GM15510 (cell line): ENCODE data around the gene STAMBPL1.

Experiments used
- POLR2A ChIP-seq: IDR thresholded peaks from 3 replicates; pipeline ENCODE4 v1.6.1; 2011; ENCODE audit warnings: borderline replicate concordance; ENCODE audit not compliant: insufficient read length; ENCODE audit errors: extremely low read depth

The STAMBPL1 gene

DNA sequence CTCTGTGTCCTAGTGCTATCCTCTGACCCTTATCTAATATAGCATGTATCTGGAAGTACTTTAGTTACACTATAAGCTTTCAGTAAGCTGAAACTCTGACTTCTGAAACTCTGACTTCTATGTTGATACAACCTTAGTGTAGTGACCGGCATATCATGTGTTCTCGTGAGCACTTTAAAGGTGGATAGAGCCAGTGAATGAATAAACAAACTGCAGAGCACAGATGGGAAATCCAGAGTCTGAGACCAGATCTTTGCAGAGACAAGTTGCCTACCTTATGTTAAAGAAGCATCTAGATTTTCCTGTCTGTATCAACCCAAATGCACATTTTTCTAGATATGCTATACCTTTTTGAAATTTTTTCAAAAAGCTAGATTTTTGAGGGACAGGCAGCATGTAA lies 69.0 kb downstream of the STAMBPL1 start:
- no peak for TF ChIP-seq POLR2A

DNA sequence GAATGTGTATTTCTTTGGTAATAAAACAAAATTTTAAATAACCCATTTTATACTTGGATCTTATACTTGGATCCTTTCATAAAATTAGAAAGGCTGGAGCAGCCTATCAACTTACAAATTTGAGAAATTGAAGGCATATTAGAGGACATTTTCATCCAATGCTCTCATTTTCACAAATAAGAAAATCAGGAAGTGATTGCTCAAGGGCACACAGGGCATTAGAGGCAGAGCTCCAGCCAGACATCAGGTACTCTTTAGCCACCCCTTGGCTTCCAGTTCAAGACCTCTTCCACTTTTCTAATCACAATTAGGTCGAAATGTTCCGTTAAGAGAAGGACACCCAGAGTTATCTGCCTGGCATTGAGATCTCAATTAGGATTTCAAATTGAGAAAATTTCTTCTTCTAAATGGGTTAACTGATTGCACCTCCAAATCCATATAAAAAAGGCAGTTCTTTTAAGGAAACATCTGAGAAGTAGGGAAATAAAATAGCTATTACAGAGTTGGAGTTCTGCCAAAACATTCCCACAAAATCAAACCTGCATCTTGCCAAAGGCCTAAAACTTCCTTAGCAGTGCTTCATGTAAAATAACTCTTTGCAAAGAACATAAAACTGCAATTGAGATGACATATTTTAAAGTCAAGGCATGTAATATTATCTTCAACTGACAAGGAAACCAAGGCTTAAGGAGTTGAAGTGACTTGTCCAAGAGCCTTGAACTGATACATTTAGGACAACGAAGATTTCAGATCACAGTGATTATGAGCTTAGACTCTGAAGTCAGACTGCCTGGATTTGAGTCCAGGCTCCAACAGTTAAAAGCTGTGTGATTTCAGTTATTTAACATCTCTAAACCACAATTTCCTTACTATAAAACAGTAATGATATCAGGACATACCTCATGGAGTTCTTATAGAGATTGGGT lies 70.1 kb downstream of the STAMBPL1 start:
- TF ChIP-seq POLR2A, result no peak

DNA sequence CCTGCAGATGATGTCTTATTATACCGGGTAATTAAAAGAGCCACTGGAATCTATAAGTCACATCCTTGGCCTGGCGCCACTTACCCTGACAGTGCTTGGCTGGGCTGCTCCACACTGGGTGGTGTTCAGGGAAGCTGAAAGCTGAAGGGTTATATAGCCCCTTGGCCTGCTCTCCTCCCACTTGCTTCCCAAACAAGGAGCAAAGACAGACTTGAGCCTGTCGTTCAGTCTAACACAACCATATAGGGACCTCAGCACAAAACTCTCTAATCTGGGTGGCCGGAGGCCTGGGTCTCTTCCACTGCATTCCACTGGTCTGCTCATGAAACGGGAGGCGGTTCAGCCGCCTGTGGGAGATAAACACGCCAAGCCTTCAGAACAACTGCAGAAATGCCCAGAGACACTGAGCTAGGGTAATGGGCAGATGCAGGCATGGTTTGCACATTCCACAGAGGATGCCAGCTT lies 72.6 kb downstream of the STAMBPL1 start, which contains the start of gene ACTA2:
TSS of gene ACTA2 (minus strand) at position 127 of the 465 bp plus-strand sequence. CDS start 3,843 bp downstream, outside the sequence.
- TF ChIP-seq POLR2A, result no peak

DNA sequence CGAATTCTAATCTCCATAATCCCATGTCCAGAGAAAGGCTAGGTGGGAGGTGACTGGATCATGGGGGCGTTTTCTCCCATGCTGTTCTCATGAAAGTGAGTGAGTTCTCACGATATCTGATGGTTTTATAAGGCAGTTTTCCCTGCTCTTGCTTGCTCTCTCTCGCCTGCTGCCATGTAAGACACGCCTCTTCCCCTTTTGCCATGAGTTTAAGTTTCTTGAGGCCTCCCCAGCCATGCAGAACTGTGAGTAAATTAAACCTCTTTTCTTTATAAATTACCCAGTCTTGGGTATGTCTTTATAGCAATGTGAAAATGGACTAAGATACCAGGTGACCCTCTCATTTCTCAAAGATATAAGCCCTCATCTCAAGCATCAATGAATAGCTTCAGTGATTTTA lies 73.6 kb downstream of the STAMBPL1 start:
- TF ChIP-seq POLR2A, result no peak

DNA sequence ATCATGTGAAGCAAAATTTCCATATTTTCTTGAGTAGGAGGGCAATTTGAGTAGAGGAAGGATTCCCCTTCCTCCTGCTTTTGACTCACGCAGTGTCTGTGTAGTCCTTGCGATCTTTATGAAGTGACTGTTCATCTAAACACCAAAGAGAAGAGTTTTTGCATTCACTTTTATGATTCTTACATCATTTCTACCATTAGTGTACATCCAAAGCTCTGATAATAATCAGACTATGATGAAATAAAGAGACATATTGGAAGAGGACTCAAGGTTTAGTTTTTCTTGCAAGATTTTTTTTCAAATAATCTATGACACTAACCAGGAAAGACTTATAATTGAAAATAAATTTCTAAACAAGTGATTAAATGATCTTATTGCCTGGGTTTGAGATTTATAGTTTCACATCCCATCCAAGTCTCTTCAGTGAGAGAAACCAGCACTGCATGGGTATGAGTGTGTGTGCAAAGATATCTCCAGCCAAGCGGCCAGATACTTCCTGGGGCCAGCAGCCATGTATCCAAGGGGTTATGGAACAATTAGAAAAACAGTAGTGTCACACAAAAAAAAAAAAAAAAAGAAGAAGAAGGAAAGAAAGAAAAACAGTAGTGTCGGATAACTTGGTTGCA lies 74.5 kb downstream of the STAMBPL1 start:
- no peak for TF ChIP-seq POLR2A

DNA sequence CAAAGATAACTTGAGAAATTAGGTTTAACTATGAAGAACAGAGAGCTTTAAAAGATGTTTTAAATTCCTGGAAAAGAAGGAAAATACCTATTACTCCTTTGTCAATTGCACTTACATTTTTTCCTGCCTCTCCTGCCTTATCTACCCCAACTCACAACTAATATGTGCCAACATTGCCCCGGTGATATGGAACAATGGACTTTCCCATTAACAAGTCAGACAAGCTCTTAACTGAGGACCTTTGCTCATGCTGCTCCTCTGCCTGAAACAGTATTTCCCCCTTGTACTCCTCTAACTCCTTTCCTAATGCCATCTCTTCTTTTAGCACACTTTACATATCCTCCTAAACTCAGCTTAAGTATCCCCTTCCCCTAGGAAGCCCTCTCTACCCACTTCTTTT lies 77.3 kb downstream of the STAMBPL1 start:
- no peak for TF ChIP-seq POLR2A

DNA sequence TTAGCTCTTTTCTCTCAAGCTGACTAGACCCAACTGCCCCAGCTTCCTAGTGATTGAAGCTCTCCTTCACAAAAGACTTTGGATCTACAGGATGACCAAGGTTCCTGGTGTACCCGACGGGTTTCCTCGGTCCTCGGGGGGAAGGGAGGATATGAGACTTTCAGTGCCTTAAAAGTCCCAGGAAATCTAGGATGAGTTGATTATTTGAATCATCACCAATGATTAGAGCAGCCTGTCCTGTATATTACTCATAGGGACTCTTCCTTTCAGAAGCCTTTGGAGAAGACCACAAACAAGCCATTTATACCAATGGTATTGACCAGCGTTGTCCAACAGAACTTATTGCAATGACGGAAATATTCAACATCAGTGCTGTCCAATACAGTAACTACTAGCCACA lies 78.7 kb downstream of the STAMBPL1 start:
- TF ChIP-seq POLR2A, result no peak

DNA sequence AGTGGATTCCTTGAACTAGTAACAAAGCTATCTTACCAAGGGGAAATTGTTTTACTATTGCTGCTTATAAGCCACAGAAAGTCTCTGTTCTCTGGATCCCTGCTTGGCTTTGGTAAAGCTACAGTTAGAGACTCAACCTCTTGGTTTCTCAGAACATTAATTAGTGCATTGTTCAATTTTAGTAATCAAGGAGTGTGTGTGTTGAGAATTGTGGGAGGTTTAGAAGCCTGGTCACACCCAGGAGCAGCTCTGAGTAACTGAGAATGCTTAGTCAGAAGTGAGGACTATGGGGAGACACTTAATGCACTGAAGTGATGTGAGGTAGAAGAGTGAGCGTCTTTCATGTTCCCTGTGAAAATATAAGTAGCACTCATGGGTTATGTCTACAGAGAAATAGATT lies 80.8 kb downstream of the STAMBPL1 start:
- no peak for TF ChIP-seq POLR2A

DNA sequence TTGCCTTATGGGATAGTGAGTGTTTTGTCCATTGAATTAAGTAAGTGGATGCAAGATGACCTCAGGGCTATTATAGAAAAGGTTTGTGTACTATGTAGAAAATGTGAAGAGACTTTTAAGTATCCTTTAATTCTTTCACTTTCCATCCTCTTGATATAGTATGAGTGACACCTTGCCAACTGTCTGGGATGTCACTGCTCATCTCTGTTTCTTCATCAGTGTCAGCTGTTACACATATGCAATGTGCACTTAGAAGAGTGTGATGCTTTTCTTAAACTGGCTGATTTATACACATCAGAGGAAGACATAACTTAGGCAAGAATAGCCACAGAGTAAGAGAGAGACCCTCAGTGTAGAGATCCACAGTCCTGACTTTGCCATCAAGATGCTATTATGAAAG lies 81.2 kb downstream of the STAMBPL1 start:
- TF ChIP-seq POLR2A, result no peak

DNA sequence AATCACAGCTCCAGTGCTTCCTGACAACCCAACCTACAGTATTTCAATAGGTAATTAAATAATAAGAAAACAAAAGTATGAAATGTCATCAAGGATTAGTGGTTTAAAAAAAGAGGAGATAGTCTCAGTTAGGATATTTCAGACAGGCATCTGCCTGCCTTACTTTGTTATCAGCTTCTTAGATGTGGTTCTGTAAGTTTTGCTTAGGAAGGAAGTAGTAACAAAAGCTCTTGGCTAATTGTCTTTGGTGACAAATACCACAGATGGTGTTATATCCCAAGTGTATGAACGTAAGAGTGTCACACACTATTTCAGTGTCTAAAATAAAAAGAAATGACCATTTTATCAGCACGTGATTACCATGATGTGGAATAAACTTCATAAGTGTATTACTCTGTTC lies 82.3 kb downstream of the STAMBPL1 start:
- no peak for TF ChIP-seq POLR2A

DNA sequence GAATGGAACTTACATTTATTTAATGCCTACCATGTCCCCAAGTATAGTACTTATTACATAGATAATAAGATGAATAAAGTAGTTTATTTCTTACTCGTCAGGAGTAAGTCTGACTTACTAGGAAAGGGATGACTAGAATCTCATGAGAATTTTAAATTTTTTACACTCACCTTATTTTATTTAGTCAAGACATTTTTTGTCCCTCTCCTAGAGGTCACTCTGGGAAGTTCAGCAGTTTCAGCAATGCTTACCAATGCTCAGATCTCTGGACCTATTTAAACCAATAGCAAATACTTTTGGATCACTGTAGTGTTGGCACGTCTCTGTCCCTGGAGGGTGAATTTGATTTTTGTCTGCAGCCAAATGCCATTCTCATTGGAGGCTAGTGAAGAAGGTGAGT lies 83.3 kb downstream of the STAMBPL1 start:
- TF ChIP-seq POLR2A, result no peak

DNA sequence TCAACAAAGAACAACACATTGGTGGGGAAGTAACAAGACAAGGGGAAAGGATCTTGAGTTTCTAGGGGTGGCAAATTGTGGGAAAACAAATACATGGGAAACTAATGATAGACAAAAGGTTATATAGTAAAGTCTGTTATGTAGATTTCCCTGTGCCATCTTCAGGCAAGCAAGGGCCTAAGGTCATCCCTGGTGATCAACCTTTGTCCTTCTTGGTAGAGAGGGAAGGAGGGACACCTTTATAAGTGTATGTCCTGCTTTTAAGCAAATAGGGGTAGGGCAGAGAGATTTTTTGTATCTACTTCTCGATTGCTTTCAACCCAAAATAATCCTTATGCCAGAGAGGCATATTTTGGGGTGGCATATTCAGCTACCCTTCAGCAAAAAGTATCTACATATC lies 84.3 kb downstream of the STAMBPL1 start:
- TF ChIP-seq POLR2A, result no peak

DNA sequence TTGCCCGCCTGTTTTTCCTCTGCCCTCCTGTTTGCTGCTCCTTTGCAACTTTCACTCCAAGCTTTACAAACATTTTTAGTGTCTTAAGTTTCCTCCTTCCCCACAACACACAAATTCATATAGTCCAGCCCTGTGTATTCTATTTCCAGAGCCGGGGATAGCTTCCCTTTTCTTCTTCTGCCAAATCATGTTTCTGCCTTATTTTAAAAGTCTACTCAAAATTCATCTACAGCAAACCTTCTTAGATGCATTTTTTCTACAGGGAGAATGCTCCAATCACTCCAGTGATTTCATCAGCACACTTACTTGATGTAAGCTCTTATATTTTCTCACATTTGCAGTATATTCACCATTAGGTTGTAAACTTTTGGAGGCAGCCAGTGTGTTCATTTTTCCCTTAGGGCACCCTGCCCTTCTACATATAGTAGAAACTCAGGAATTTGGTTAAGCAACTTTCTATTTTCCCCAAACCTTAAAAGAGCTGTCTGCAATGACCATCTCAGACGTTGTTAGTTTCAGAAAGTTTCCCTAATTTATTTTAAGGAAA lies 84.9 kb downstream of the STAMBPL1 start:
- no peak for TF ChIP-seq POLR2A

DNA sequence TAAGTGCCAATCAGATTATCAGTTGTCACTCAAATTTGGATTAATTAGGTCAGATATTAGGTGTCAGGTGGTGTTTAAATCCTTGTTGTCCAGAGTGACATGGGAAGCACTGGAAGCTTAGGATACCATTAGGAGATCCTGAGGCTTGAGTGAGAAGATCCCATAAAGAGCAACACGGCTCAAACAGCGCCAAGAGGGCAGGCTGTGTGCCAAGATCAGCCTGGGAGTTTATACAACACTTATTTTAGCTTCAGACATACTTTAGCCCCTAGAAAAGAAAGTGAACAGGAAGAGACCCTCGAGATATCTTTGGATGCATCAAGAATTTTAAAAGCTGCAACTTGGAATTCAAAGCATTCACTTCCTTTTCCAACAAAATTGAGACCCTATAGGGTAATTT lies 86.8 kb downstream of the STAMBPL1 start:
- no peak for TF ChIP-seq POLR2A

DNA sequence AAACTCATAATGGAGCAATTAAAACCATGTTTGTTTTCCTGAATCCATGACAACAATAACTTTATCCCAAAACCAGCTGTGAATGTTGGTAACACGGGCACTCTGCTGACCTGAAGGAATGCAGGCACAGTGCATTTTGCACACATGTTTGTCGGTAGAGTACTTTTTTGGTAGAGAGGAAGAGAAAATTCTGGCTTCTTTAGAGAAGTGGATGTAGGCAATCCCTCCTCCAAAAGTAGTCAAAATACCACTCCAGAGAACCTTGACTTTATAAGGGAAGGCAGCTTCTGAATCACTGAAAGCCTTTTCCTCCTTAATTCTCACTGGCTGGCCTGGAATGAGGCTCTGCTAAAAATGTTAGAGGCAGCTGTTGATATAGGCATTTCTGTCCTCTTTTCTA lies 88.3 kb downstream of the STAMBPL1 start:
- no peak for TF ChIP-seq POLR2A
